ENCODE data around the gene TMEM125. TPM values are rescaled to one million over a fixed set of nuclear protein-coding genes. Genes with fewer than 3 reads are reported as not detected.
A peak's percentile ranks its signal among the peaks of the same experiment; 100 is the strongest.

Gene TMEM125
- total RNA-seq, 1 donor from 2014 or later, result 9.5 TPM

GRCh38 chr1:43299101-43299500 is 29.3 kb downstream of the TMEM125 start:
- H3K4me3 ChIP-seq (ENCODE audit: low read depth, low read length), result no peak overlapping the region
- no peak for FAIRE-seq
- no peak for TF ChIP-seq CTCF (IDR thresholded peaks at IDR 0.05; ENCODE audit: insufficient read depth, low read length, severe bottlenecking)
- no peak for DNase-seq (ENCODE audit: low read depth)
- no peaks in the 10 kb centered on the region for H3K36me3 ChIP-seq (ENCODE audit: control insufficient read depth, insufficient read depth, low read length)
- H3K27me3 ChIP-seq (ENCODE audit: control insufficient read depth, insufficient read depth, low read length), result no peaks in the 10 kb centered on the region

- TF ChIP-seq CTCF (IDR thresholded peaks at IDR 0.05; ENCODE audit: insufficient read depth, low read length, severe bottlenecking), result no peak
- Histone ChIP-seq H3K36me3 (ENCODE audit: control insufficient read depth, insufficient read depth, low read length) (no peaks in the 10 kb centered on the region), H3K27me3 (ENCODE audit: control insufficient read depth, insufficient read depth, low read length) (no peaks in the 10 kb centered on the region), H3K4me3 (ENCODE audit: low read depth, low read length) (no peak within 1 kb of the TSS)
- no peak for FAIRE-seq
- no peak for DNase-seq (ENCODE audit: low read depth)
Observed at GRCh38 chr1:43300378-43301094, 30.8 kb downstream of the TMEM125 start, which contains the start of gene TIE1. TSS of gene TIE1 (plus strand) at chr1:43300982. CDS start at chr1:43301072, 90 bp downstream.

- no peak for TF ChIP-seq CTCF (IDR thresholded peaks at IDR 0.05; ENCODE audit: insufficient read depth, low read length, severe bottlenecking)
- H3K36me3 ChIP-seq (ENCODE audit: control insufficient read depth, insufficient read depth, low read length), result no peaks in the 10 kb centered on the region
- no peak for DNase-seq (ENCODE audit: low read depth)
- FAIRE-seq, result no peak
- no peaks in the 10 kb centered on the region for H3K27me3 ChIP-seq (ENCODE audit: control insufficient read depth, insufficient read depth, low read length)
- H3K4me3 ChIP-seq (ENCODE audit: low read depth, low read length), result no peak overlapping the region
Observed at GRCh38 chr1:43302201-43302600, 32.4 kb downstream of the TMEM125 start.

- H3K36me3 ChIP-seq (ENCODE audit: control insufficient read depth, insufficient read depth, low read length), result no peaks in the 10 kb centered on the region
- no peak for TF ChIP-seq CTCF (IDR thresholded peaks at IDR 0.05; ENCODE audit: insufficient read depth, low read length, severe bottlenecking)
- peak; percentile 96 for FAIRE-seq
Observed at GRCh38 chr1:43302721-43303470, 33.1 kb downstream of the TMEM125 start.

GRCh38 chr1:43303471-43304313 is 33.9 kb downstream of the TMEM125 start:
- DNase-seq (ENCODE audit: low read depth) (no peak), FAIRE-seq (no peak)
- TF ChIP-seq CTCF (IDR thresholded peaks at IDR 0.05; ENCODE audit: insufficient read depth, low read length, severe bottlenecking), result no peak
- Histone ChIP-seq H3K27me3 (ENCODE audit: control insufficient read depth, insufficient read depth, low read length) (no peaks in the 10 kb centered on the region), H3K4me3 (ENCODE audit: low read depth, low read length) (no peak overlapping the region), H3K36me3 (ENCODE audit: control insufficient read depth, insufficient read depth, low read length) (no peaks in the 10 kb centered on the region)

More at GRCh38 chr1:43302721-43303470, 33.1 kb downstream of the TMEM125 start:
- no peak overlapping the region for H3K4me3 ChIP-seq (ENCODE audit: low read depth, low read length)
- no peak for DNase-seq (ENCODE audit: low read depth)
- H3K27me3 ChIP-seq (ENCODE audit: control insufficient read depth, insufficient read depth, low read length), result no peaks in the 10 kb centered on the region
